GM18870 (cell line): Measurements from ENCODE around the gene ALOX12B.
"Not testable (repeated sequence)": the region's sequence is repeated elsewhere in the genome, so short reads cannot be mapped to it uniquely, and the experiment has no call there.

ENCODE experiments used
- ATAC-seq: cut with Tn5 transposase; IDR thresholded peaks from one replicate; pipeline ENCODE4 v1.9.1; 2021; ENCODE audit warnings: moderate library complexity; ENCODE audit not compliant: unreplicated experiment

ALOX12B gene

GRCh38 chr17:8089728-8090127, 2.2 kb upstream of the ALOX12B start:
- no peak for ATAC-seq

- ATAC-seq = no peak
Observed at GRCh38 chr17:8087952-8088230, 375 bp upstream of the ALOX12B start.

GRCh38 chr17:8084250-8084649, 3.3 kb downstream of the ALOX12B start:
- no peak for ATAC-seq

GRCh38 chr17:8082292-8082691, 5.2 kb downstream of the ALOX12B start:
- no peak for ATAC-seq

GRCh38 chr17:8081876-8082275, 5.6 kb downstream of the ALOX12B start:
- no peak for ATAC-seq

GRCh38 chr17:8080799-8081219, 6.7 kb downstream of the ALOX12B start:
- no peak for ATAC-seq

- no peak for ATAC-seq
Observed at GRCh38 chr17:8080208-8080798, 7.2 kb downstream of the ALOX12B start.

GRCh38 chr17:8079291-8080207, 8.0 kb downstream of the ALOX12B start:
- no peak for ATAC-seq

GRCh38 chr17:8077939-8078338, 9.6 kb downstream of the ALOX12B start:
- ATAC-seq = not testable (repeated sequence)

- no peak for ATAC-seq
Observed at GRCh38 chr17:8076502-8077266, 10.8 kb downstream of the ALOX12B start.

- no peak for ATAC-seq
Observed at GRCh38 chr17:8075574-8076342, 11.8 kb downstream of the ALOX12B start.

GRCh38 chr17:8075081-8075480, 12.4 kb downstream of the ALOX12B start:
- no peak for ATAC-seq

GRCh38 chr17:8074554-8074953, 13.0 kb downstream of the ALOX12B start:
- no peak for ATAC-seq

- ATAC-seq = no peak
Observed at GRCh38 chr17:8073627-8074484, 13.7 kb downstream of the ALOX12B start.

- ATAC-seq = no peak
Observed at GRCh38 chr17:8072729-8073461, 14.6 kb downstream of the ALOX12B start.

- ATAC-seq = no peak
Observed at GRCh38 chr17:8072341-8072728, 15.2 kb downstream of the ALOX12B start.

- ATAC-seq = no peak
Observed at GRCh38 chr17:8071496-8071895, 16.0 kb downstream of the ALOX12B start.

- no peak for ATAC-seq
Observed at GRCh38 chr17:8069587-8069860, 18.0 kb downstream of the ALOX12B start.

- ATAC-seq = no peak
Observed at GRCh38 chr17:8068736-8069586, 18.6 kb downstream of the ALOX12B start.
